GM23338 (cell line): ENCODE results near the gene ESRRA. TPM values are rescaled to one million over a fixed set of nuclear protein-coding genes. Genes with fewer than 3 reads are reported as not detected.

Source experiments
- ATAC-seq: fragments of 200-7000 bp; cut with Tn5 transposase; 3 replicates; pipeline ENCODE4 v1.9.1; 2020
- DNase-seq: peaks from one replicate; pipeline ENCODE4 v3.0.0-alpha.2; 2015; ENCODE audit warnings: low spot score
- H2AFZ ChIP-seq: fragments of 200-600 bp; sonication (generic); 2 replicates; pipeline ENCODE4 v1.8.0; 2016; ENCODE audit warnings: antibody characterized with exemption, mild to moderate bottlenecking, moderate library complexity
- H3F3A ChIP-seq: fragments of 200-600 bp; sonication (generic); replicated peaks from 2 replicates; pipeline ENCODE4 v1.8.0; 2017; ENCODE audit warnings: antibody characterized with exemption, mixed run types, low read depth
- H3K27ac ChIP-seq: fragments of 200-600 bp; sonication (generic); 2 replicates; pipeline ENCODE4 v1.6.1; 2016; ENCODE audit warnings: low read depth
- H3K27me3 ChIP-seq: fragments of 200-600 bp; sonication (generic); 2 replicates; pipeline ENCODE4 v1.8.0; 2016; ENCODE audit warnings: mild to moderate bottlenecking, mixed run types, moderate library complexity; ENCODE audit not compliant: insufficient read depth
- H3K36me3 ChIP-seq: fragments of 200-600 bp; sonication (generic); 2 replicates; pipeline ENCODE4 v1.8.0; 2016; ENCODE audit warnings: mild to moderate bottlenecking; ENCODE audit not compliant: insufficient read depth
- H3K4me1 ChIP-seq: fragments of 200-600 bp; sonication (generic); 2 replicates; pipeline ENCODE4 v1.8.0; 2016; ENCODE audit warnings: mild to moderate bottlenecking, moderate library complexity; ENCODE audit not compliant: insufficient read depth
- H3K4me2 ChIP-seq: fragments of 200-600 bp; sonication (generic); 2 replicates; pipeline ENCODE4 v1.7.1; 2017; ENCODE audit warnings: mixed run types
- H3K4me3 ChIP-seq: fragments of 200-600 bp; sonication (generic); 2 replicates; pipeline ENCODE4 v1.6.1; 2016; ENCODE audit warnings: mixed run types
- H3K79me2 ChIP-seq: fragments of 200-600 bp; sonication (generic); replicated peaks from 2 replicates; pipeline ENCODE4 v1.8.0; 2017; ENCODE audit warnings: mild to moderate bottlenecking; ENCODE audit not compliant: insufficient read depth
- H3K9me2 ChIP-seq: fragments of 200-600 bp; sonication (generic); 2 replicates; pipeline ENCODE4 v1.8.0; 2017; ENCODE audit not compliant: insufficient read depth
- H4K20me1 ChIP-seq: fragments of 200-600 bp; sonication (generic); replicated peaks from 2 replicates; pipeline ENCODE4 v1.8.0; 2017; ENCODE audit warnings: mild to moderate bottlenecking; ENCODE audit not compliant: insufficient read depth
- H3K27ac Mint-ChIP-seq: 2 replicates; pipeline ENCODE4 v1.8.0; 2020; ENCODE audit warnings: inconsistent platforms, mild to moderate bottlenecking, moderate library complexity, mixed read lengths
- H3K27me3 Mint-ChIP-seq: 3 replicates; pipeline ENCODE4 v1.8.0; 2022; ENCODE audit warnings: low read depth, mild to moderate bottlenecking, moderate library complexity, mixed read lengths, inconsistent platforms; ENCODE audit not compliant: insufficient read depth, poor library complexity
- H3K36me3 Mint-ChIP-seq: 3 replicates; pipeline ENCODE4 v1.8.0; 2021; ENCODE audit warnings: low read depth, mild to moderate bottlenecking, inconsistent platforms, moderate library complexity, mixed read lengths
- H3K4me1 Mint-ChIP-seq: 3 replicates; pipeline ENCODE4 v1.8.0; 2020; ENCODE audit warnings: mild to moderate bottlenecking, inconsistent platforms, mixed read lengths
- H3K4me3 Mint-ChIP-seq: 3 replicates; pipeline ENCODE4 v1.8.0; 2021; ENCODE audit warnings: moderate library complexity, mild to moderate bottlenecking, inconsistent platforms, mixed read lengths
- H3K9me3 Mint-ChIP-seq: 3 replicates; pipeline ENCODE4 v1.8.0; 2020; ENCODE audit warnings: moderate library complexity, mild to moderate bottlenecking, inconsistent platforms, mixed read lengths
- ETS1 ChIP-seq: IDR thresholded peaks from 2 replicates; pipeline ENCODE4 v1.6.1; 2016; ENCODE audit warnings: antibody characterized with exemption
- EZH2 ChIP-seq: fragments of 200-600 bp; sonication (generic); IDR thresholded peaks from one replicate; pipeline ENCODE4 v1.8.0; 2017; ENCODE audit warnings: antibody characterized with exemption, mild to moderate bottlenecking, low read depth; ENCODE audit not compliant: unreplicated experiment
- POLR2AphosphoS5 ChIP-seq: IDR thresholded peaks from 2 replicates; pipeline ENCODE4 v1.6.1; 2016; ENCODE audit warnings: antibody characterized with exemption, low read depth
- ZNF331 ChIP-seq: fragments of 250-450 bp; sonication (Bioruptor Pico); IDR thresholded peaks from 2 replicates; pipeline ENCODE4 v1.5.0; 2020; ENCODE audit warnings: low read depth, mild to moderate bottlenecking, moderate library complexity
- polyA plus RNA-seq: library from polyadenylated mRNA; unstranded; fragments of >200 nt; fragmentation: Nextera tagmentation; extraction: Ambion mirVana; gene quantifications from 2 replicates; pipeline ENCODE4 v1.2.1, GENCODE V29; 2016
- total RNA-seq: library from RNA; depleted of rRNA; stranded (reverse); fragments of >200 nt; shearing (Covaris generic); gene quantifications from 2 replicates; pipeline ENCODE4 v1.2.3, GENCODE V29; 2014
- TF ChIP-seq, protein P1 (sequence below): fragments of 250-450 bp; sonication (Bioruptor Pico); IDR thresholded peaks from 2 replicates; pipeline ENCODE4 v1.5.0; 2020; ENCODE audit warnings: mild to moderate bottlenecking, moderate library complexity

ESRRA gene
- total and polyA plus RNA-seq, 2 experiments from 2014 or later: 13.7 to 55.1 TPM

DNA sequence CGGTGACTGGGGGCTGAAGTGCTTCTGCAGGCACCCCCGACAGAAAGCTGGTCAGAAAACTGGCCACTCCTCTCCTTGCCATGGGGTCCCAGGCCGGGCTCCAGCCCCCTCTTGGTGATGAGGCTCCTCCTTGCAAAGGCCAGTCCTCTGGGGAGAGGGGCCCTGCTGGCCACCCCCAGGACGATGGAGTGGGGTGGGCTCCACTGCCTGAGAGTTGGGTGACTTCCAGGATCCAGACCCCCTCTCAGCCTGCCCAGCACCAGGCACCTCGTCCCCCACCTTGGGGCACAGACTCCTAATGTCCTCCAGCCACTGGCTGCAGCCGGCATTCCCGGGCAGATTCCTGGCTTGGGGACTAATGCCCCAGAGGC is 53.2 kb downstream of the ESRRA start:
- H3K27ac Mint-ChIP-seq: no peak overlapping the region
- Histone ChIP-seq H4K20me1 (no peaks in the 10 kb centered on the region), H3K27ac (no peak overlapping the region), H3K27me3 (peaks cover 14% of the 10 kb centered on the region; the same call in 1 of the 2 replicates), H2AFZ (no peak overlapping the region), H3K79me2 (no peaks in the 10 kb centered on the region), H3K36me3 (no peaks in the 10 kb centered on the region), H3K9me2 (no peaks in the 10 kb centered on the region), H3F3A (0 out of 2 replicates have a peak, but pooled peaks cover 13% of the 10 kb centered on the region), H3K4me1 (peaks cover 17% of the 10 kb centered on the region; the same call in 1 of the 2 replicates), H3K4me2 (peak overlapping the region; percentile 91), H3K4me3 (peak overlapping the region; percentile 86)
- peaks cover 12% of the 10 kb centered on the region for H3K36me3 Mint-ChIP-seq
- H3K27me3 Mint-ChIP-seq: peaks cover 18% of the 10 kb centered on the region
- no peaks in the 10 kb centered on the region for H3K9me3 Mint-ChIP-seq
- no peak for ATAC-seq
- peaks cover 29% of the 10 kb centered on the region for H3K4me1 Mint-ChIP-seq
- no peak for TF ChIP-seq ZNF331 (CRISPR knock-in tag)
- TF ChIP-seq POLR2AphosphoS5: no peak
- TF ChIP-seq ETS1: no peak
- H3K4me3 Mint-ChIP-seq: peak overlapping the region; percentile 50; the same call in 2 of the 3 replicates
- no peak for DNase-seq

GRCh38 chr11:64358907-64359711 is 53.8 kb downstream of the ESRRA start, which contains the start of gene RPS6KA4:
RPS6KA4 (plus strand) TSS chr11:64359162; CDS start chr11:64359236, 74 bp downstream.
- no peak within 1 kb of the TSS for H3K27ac Mint-ChIP-seq
- Histone ChIP-seq H4K20me1 (no peaks in the 10 kb centered on the region), H3K4me1 (peaks cover 17% of the 10 kb centered on the region; the same call in 1 of the 2 replicates), H3K9me2 (no peaks in the 10 kb centered on the region), H3K4me3 (peak within 1 kb of the TSS; percentile 86), H3K27ac (no peak within 1 kb of the TSS), H3K27me3 (peaks cover 14% of the 10 kb centered on the region; the same call in 1 of the 2 replicates), H3K4me2 (peak within 1 kb of the TSS; percentile 91), H3F3A (0 out of 2 replicates have a peak, but pooled peaks cover 13% of the 10 kb centered on the region), H2AFZ (peak within 1 kb of the TSS; percentile 93; the same call in 1 of the 2 replicates), H3K36me3 (no peaks in the 10 kb centered on the region), H3K79me2 (no peaks in the 10 kb centered on the region)
- ATAC-seq: peak; percentile 56
- H3K4me1 Mint-ChIP-seq: peaks cover 29% of the 10 kb centered on the region
- no peaks in the 10 kb centered on the region for H3K9me3 Mint-ChIP-seq
- peak; percentile 76 for DNase-seq
- peaks cover 18% of the 10 kb centered on the region for H3K27me3 Mint-ChIP-seq
- peaks cover 12% of the 10 kb centered on the region for H3K36me3 Mint-ChIP-seq
- H3K4me3 Mint-ChIP-seq: peak within 1 kb of the TSS; percentile 84
- TF ChIP-seq, protein P1, sequence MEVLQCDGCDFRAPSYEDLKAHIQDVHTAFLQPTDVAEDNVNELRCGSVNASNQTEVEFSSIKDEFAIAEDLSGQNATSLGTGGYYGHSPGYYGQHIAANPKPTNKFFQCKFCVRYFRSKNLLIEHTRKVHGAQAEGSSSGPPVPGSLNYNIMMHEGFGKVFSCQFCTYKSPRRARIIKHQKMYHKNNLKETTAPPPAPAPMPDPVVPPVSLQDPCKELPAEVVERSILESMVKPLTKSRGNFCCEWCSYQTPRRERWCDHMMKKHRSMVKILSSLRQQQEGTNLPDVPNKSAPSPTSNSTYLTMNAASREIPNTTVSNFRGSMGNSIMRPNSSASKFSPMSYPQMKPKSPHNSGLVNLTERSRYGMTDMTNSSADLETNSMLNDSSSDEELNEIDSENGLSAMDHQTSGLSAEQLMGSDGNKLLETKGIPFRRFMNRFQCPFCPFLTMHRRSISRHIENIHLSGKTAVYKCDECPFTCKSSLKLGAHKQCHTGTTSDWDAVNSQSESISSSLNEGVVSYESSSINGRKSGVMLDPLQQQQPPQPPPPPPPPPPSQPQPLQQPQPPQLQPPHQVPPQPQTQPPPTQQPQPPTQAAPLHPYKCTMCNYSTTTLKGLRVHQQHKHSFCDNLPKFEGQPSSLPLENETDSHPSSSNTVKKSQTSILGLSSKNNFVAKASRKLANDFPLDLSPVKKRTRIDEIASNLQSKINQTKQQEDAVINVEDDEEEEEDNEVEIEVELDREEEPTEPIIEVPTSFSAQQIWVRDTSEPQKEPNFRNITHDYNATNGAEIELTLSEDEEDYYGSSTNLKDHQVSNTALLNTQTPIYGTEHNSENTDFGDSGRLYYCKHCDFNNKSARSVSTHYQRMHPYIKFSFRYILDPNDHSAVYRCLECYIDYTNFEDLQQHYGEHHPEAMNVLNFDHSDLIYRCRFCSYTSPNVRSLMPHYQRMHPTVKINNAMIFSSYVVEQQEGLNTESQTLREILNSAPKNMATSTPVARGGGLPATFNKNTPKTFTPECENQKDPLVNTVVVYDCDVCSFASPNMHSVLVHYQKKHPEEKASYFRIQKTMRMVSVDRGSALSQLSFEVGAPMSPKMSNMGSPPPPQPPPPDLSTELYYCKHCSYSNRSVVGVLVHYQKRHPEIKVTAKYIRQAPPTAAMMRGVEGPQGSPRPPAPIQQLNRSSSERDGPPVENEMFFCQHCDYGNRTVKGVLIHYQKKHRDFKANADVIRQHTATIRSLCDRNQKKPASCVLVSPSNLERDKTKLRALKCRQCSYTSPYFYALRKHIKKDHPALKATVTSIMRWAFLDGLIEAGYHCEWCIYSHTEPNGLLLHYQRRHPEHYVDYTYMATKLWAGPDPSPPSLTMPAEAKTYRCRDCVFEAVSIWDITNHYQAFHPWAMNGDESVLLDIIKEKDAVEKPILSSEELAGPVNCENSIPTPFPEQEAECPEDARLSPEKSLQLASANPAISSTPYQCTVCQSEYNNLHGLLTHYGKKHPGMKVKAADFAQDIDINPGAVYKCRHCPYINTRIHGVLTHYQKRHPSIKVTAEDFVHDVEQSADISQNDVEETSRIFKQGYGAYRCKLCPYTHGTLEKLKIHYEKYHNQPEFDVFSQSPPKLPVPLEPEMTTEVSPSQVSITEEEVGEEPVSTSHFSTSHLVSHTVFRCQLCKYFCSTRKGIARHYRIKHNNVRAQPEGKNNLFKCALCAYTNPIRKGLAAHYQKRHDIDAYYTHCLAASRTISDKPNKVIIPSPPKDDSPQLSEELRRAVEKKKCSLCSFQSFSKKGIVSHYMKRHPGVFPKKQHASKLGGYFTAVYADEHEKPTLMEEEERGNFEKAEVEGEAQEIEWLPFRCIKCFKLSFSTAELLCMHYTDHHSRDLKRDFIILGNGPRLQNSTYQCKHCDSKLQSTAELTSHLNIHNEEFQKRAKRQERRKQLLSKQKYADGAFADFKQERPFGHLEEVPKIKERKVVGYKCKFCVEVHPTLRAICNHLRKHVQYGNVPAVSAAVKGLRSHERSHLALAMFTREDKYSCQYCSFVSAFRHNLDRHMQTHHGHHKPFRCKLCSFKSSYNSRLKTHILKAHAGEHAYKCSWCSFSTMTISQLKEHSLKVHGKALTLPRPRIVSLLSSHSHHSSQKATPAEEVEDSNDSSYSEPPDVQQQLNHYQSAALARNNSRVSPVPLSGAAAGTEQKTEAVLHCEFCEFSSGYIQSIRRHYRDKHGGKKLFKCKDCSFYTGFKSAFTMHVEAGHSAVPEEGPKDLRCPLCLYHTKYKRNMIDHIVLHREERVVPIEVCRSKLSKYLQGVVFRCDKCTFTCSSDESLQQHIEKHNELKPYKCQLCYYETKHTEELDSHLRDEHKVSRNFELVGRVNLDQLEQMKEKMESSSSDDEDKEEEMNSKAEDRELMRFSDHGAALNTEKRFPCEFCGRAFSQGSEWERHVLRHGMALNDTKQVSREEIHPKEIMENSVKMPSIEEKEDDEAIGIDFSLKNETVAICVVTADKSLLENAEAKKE (CRISPR knock-in tag): no peak
- TF ChIP-seq EZH2 (no peak), ETS1 (no peak), POLR2AphosphoS5 (peak; percentile 54)
